Measurements from ENCODE around the gene NKTR. TPM values are rescaled to one million over a fixed set of nuclear protein-coding genes. Genes with fewer than 3 reads are reported as not detected.

Gene NKTR
- total RNA-seq, 4 donors from 2014 or later: 96.3 to 172 (median 133) TPM

GRCh38 chr3:42692667-42693529, 92.4 kb downstream of the NKTR start:
- Histone ChIP-seq H3K4me1 (no peaks in the 10 kb centered on the region), H3K9me3 (no peaks in the 10 kb centered on the region), H3K27me3 (no peaks in the 10 kb centered on the region), H3K27ac (no peak overlapping the region), H3K4me3 (no peak overlapping the region), H3K36me3 (no peaks in the 10 kb centered on the region)
- DNase-seq: no peak
- in situ Hi-C loops (cut with MboI; ENCODE audit: low pct_ligation_motif_present in 1 of 4, low pct_unique_long_range_greater_than_20kb in 1 of 4, low sequenced_read_pairs in 3 of 4): no loop called here
- WGBS, 2 donors (ENCODE audit: low coverage in 1 of 2): 87 to 100% methylated on average over 2 to 17 of the region's 17 CpGs
- intact Hi-C loops (cut with DNase I; ENCODE audit: low total_unique reads): no loop called here
- no peak for TF ChIP-seq EP300 (IDR thresholded peaks at IDR 0.05; ENCODE audit: low read depth)
- TF ChIP-seq CTCF (IDR thresholded peaks at IDR 0.05): no peak
- no peak for TF ChIP-seq POLR2A (IDR thresholded peaks at IDR 0.05)
- TF ChIP-seq POLR2AphosphoS5 (IDR thresholded peaks at IDR 0.05): no peak

- Histone ChIP-seq H3K4me3 (no peak overlapping the region), H3K36me3 (no peaks in the 10 kb centered on the region), H3K27me3 (no peaks in the 10 kb centered on the region), H3K4me1 (no peaks in the 10 kb centered on the region), H3K27ac (no peak overlapping the region), H3K9me3 (no peaks in the 10 kb centered on the region)
- WGBS, 2 donors (ENCODE audit: low coverage in 1 of 2): 70% methylated on average over 4 of the region's 4 CpGs; no CpG with 5 or more reads in 1 of the 2 donors
- no peak for DNase-seq
- TF ChIP-seq POLR2AphosphoS5 (IDR thresholded peaks at IDR 0.05) (no peak), EP300 (IDR thresholded peaks at IDR 0.05; ENCODE audit: low read depth) (no peak), POLR2A (IDR thresholded peaks at IDR 0.05) (no peak), CTCF (IDR thresholded peaks at IDR 0.05) (no peak)
- intact Hi-C loops (cut with DNase I; ENCODE audit: low total_unique reads) (no loop called here), in situ Hi-C loops (cut with MboI; ENCODE audit: low pct_ligation_motif_present in 1 of 4, low pct_unique_long_range_greater_than_20kb in 1 of 4, low sequenced_read_pairs in 3 of 4) (no loop called here)
These were observed 93.0 kb downstream of the NKTR start for GRCh38 chr3:42693530-42693930.

GRCh38 chr3:42694366-42694765, 93.9 kb downstream of the NKTR start:
- Histone ChIP-seq H3K4me3 (no peak overlapping the region), H3K27me3 (no peaks in the 10 kb centered on the region), H3K27ac (no peak overlapping the region), H3K36me3 (no peaks in the 10 kb centered on the region), H3K4me1 (no peaks in the 10 kb centered on the region), H3K9me3 (no peaks in the 10 kb centered on the region)
- intact Hi-C loops (cut with DNase I; ENCODE audit: low total_unique reads): no loop called here
- no peak for DNase-seq
- no peak for TF ChIP-seq EP300 (IDR thresholded peaks at IDR 0.05; ENCODE audit: low read depth)
- in situ Hi-C loops (cut with MboI; ENCODE audit: low pct_ligation_motif_present in 1 of 4, low pct_unique_long_range_greater_than_20kb in 1 of 4, low sequenced_read_pairs in 3 of 4): no loop called here

- no peak for DNase-seq
- no peak for TF ChIP-seq POLR2A (IDR thresholded peaks at IDR 0.05)
- H3K27ac ChIP-seq: no peak overlapping the region
- H3K36me3 ChIP-seq: no peaks in the 10 kb centered on the region
- H3K4me1 ChIP-seq: no peaks in the 10 kb centered on the region
- in situ Hi-C loops (cut with MboI; ENCODE audit: low pct_ligation_motif_present in 1 of 4, low pct_unique_long_range_greater_than_20kb in 1 of 4, low sequenced_read_pairs in 3 of 4): no loop called here
- no peak overlapping the region for H3K4me3 ChIP-seq
- intact Hi-C loops (cut with DNase I; ENCODE audit: low total_unique reads): no loop called here
- no peaks in the 10 kb centered on the region for H3K9me3 ChIP-seq
- 54 to 75% methylated on average over 3 to 19 of the region's 19 CpGs for WGBS, 2 donors (ENCODE audit: low coverage in 1 of 2)
- H3K27me3 ChIP-seq: no peaks in the 10 kb centered on the region
These were observed 96.1 kb downstream of the NKTR start for GRCh38 chr3:42696356-42697288.
